SK-N-MC (cell line): ENCODE data around the gene ZBTB7C.

Source experiments
- DNase-seq: peaks from one replicate; pipeline ENCODE4 v3.0.0-alpha.2; 2011; ENCODE audit warnings: low read depth, low spot score
- H3K27ac ChIP-seq: fragments of 200-600 bp; sonication (generic); 2 replicates; pipeline ENCODE4 v1.5.1; 2016; ENCODE audit warnings: mixed run types
- H3K36me3 ChIP-seq: fragments of 200-600 bp; sonication (generic); 2 replicates; pipeline ENCODE4 v1.6.1; 2017; ENCODE audit warnings: antibody characterized with exemption, low read length, mixed read lengths; ENCODE audit not compliant: insufficient read depth
- H3K4me3 ChIP-seq: fragments of 200-600 bp; sonication (generic); 2 replicates; pipeline ENCODE4 v1.5.1; 2016
- H3K9ac ChIP-seq: fragments of 200-600 bp; sonication (generic); 2 replicates; pipeline ENCODE4 v1.8.0; 2017; ENCODE audit warnings: mixed run types, mixed read lengths; ENCODE audit not compliant: insufficient read length
- H3K9me3 ChIP-seq: fragments of 200-600 bp; sonication (generic); 2 replicates; pipeline ENCODE4 v1.6.1; 2017; ENCODE audit warnings: low read depth, mild to moderate bottlenecking, antibody characterized with exemption, low read length, moderate library complexity, mixed read lengths
- EZH2 ChIP-seq: fragments of 200-600 bp; sonication (generic); IDR thresholded peaks from one replicate; pipeline ENCODE4 v1.6.1; 2017; ENCODE audit warnings: antibody characterized with exemption
- FOXP2 ChIP-seq: optimal IDR thresholded peaks from 2 replicates; pipeline ENCODE3; 2011; ENCODE audit warnings: mild to moderate bottlenecking, moderate library complexity; ENCODE audit not compliant: insufficient read depth; ENCODE audit errors: extremely low read length, control extremely low read depth
- POLR2AphosphoS5 ChIP-seq: IDR thresholded peaks from 2 replicates; pipeline ENCODE4 v1.6.1; 2012; ENCODE audit warnings: mild to moderate bottlenecking, low read depth, low read length, borderline replicate concordance

The ZBTB7C gene

GRCh38 chr18:48072428-48073204 lies 336.6 kb downstream of the ZBTB7C start:
- no peaks in the 10 kb centered on the region for H3K9me3 ChIP-seq
- DNase-seq: no peak
- TF ChIP-seq POLR2AphosphoS5: no peak
- no peak for TF ChIP-seq EZH2
- TF ChIP-seq FOXP2: no peak
- no peak overlapping the region for H3K27ac ChIP-seq
- no peaks in the 10 kb centered on the region for H3K36me3 ChIP-seq
- H3K9ac ChIP-seq: no peak overlapping the region
- H3K4me3 ChIP-seq: no peak overlapping the region

- TF ChIP-seq POLR2AphosphoS5: no peak
- TF ChIP-seq EZH2: no peak
- TF ChIP-seq FOXP2: no peak
- Histone ChIP-seq H3K4me3 (no peak overlapping the region), H3K9ac (no peak overlapping the region), H3K36me3 (no peaks in the 10 kb centered on the region), H3K27ac (no peak overlapping the region), H3K9me3 (no peaks in the 10 kb centered on the region)
- DNase-seq: no peak
Measured at GRCh38 chr18:48068916-48069445, 340.2 kb downstream of the ZBTB7C start.

DNA sequence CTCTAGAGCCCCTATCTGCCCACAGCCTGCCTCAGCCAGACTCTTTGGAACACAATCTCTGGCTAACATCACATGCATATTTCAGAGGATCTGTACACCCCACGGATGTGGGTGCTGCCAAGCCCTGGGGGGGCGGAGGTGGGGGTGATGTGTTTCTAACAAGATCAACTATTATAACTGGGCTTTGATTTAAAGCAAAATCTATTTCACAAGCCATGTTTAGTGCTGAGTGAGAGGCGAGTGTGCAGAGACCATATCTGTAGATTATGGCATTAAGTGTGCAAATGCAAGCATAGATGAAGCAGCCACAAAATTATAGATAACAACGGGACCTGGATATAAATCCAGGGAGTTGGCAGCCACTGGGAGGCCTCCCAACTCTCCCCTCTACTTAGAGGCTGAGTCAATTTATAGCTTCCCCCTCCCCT lies 342.9 kb downstream of the ZBTB7C start:
- H3K27ac ChIP-seq: no peak overlapping the region
- no peak overlapping the region for H3K9ac ChIP-seq
- no peaks in the 10 kb centered on the region for H3K36me3 ChIP-seq
- no peaks in the 10 kb centered on the region for H3K9me3 ChIP-seq
- DNase-seq: no peak
- no peak for TF ChIP-seq EZH2
- no peak for TF ChIP-seq FOXP2
- no peak for TF ChIP-seq POLR2AphosphoS5
- H3K4me3 ChIP-seq: no peak overlapping the region

GRCh38 chr18:48065601-48065995 lies 343.6 kb downstream of the ZBTB7C start:
- DNase-seq: no peak

GRCh38 chr18:48064978-48065600 lies 344.1 kb downstream of the ZBTB7C start:
- DNase-seq: no peak
- Histone ChIP-seq H3K27ac (no peak overlapping the region), H3K9me3 (no peaks in the 10 kb centered on the region), H3K9ac (no peak overlapping the region), H3K36me3 (no peaks in the 10 kb centered on the region), H3K4me3 (no peak overlapping the region)
- TF ChIP-seq EZH2: no peak
- no peak for TF ChIP-seq FOXP2
- no peak for TF ChIP-seq POLR2AphosphoS5

More at GRCh38 chr18:48065601-48065995, 343.6 kb downstream of the ZBTB7C start:
- Histone ChIP-seq H3K36me3 (no peaks in the 10 kb centered on the region), H3K9me3 (no peaks in the 10 kb centered on the region), H3K4me3 (no peak overlapping the region), H3K27ac (no peak overlapping the region), H3K9ac (no peak overlapping the region)
- no peak for TF ChIP-seq FOXP2
- TF ChIP-seq EZH2: no peak
- no peak for TF ChIP-seq POLR2AphosphoS5

DNA sequence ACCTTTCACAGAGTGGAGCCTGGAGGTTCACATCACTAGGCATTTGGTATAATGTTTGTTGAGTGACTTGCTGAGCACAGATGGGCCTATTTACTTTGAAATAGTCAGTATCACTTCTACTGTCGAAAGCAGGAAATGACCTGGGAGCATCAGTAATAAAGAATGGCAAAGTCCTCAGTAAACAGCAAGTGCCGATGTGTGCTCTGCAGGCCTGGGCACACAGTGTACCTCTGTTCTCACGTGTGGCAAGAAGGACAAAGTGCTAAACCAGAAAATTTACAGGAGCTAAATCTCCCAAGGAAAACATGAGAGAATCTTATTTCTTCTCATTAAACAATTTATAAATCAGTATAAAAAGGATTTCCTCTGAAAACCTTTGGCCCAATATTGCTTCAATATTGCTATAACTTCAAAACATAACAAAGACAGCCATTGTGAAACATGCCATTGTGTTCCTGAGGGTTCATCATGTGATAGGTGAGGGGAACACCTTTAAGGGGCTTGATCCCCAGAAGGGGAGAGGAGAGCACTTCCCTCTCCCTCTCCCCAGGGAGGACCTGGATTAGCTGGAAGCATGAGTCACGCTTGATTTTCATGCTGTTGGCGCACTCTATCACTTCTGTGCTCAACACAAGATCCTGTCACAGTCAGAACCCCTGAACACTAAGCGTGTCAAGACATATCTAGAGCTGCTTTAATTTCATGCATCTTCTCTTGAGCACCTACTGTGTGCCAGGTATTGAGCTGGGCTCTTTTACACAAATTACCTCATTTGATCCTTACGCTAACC lies 347.2 kb downstream of the ZBTB7C start:
- Histone ChIP-seq H3K9ac (no peak overlapping the region), H3K36me3 (no peaks in the 10 kb centered on the region), H3K4me3 (no peak overlapping the region), H3K27ac (no peak overlapping the region), H3K9me3 (no peaks in the 10 kb centered on the region)
- no peak for TF ChIP-seq EZH2
- no peak for TF ChIP-seq POLR2AphosphoS5
- no peak for DNase-seq

DNA sequence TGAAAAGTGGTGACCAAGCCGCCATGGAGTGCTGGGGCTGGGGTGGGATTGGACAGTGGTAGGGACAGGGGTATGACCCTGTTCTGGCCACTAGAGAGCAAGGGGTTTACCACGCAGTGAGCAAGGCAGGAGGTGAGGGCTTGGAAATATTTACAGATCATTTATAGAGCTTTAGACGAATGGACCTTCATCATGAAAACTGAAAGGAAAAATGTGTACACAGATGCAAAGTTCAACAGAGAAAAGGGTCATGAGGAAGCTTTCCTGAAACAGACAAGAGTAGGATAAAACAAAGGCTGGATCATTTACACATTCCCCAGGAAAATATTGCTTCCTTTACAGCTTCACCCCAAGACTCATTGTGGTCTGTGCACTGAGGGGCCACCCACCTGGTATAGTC lies 348.2 kb downstream of the ZBTB7C start:
- Histone ChIP-seq H3K36me3 (no peaks in the 10 kb centered on the region), H3K4me3 (no peak overlapping the region), H3K27ac (no peak overlapping the region), H3K9ac (no peak overlapping the region), H3K9me3 (no peaks in the 10 kb centered on the region)
- no peak for DNase-seq
- no peak for TF ChIP-seq POLR2AphosphoS5
- TF ChIP-seq EZH2: no peak
- TF ChIP-seq FOXP2: no peak

DNA sequence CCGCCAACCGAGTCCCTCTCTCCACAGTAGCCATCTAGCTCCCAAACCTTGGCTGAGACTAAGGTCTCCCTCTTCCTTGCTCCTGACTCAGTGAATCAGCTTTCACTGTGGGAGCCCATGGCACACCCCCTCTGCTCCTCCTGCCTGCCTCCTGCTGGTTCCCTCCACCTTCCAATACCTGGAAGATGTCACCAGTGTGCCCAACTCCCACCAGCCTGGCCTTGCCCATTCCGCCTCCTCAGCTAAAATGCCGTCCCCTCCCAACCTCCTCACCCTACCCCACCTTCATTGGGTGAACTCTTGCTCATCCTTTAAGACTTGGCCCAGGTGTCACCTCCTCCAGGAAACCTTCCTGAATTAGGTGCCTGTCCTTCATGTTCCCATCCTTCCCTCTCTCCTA lies 348.8 kb downstream of the ZBTB7C start:
- Histone ChIP-seq H3K9me3 (no peaks in the 10 kb centered on the region), H3K4me3 (no peak overlapping the region), H3K9ac (no peak overlapping the region), H3K36me3 (no peaks in the 10 kb centered on the region), H3K27ac (no peak overlapping the region)
- TF ChIP-seq EZH2 (no peak), FOXP2 (no peak), POLR2AphosphoS5 (no peak)
- DNase-seq: no peak
